NOMO-1 (cell line): Measurements from ENCODE around the gene SRD5A3.

Source experiments
- DNase-seq, 2 experiments: peaks; one replicate each; lab custom pipeline; 2025; ENCODE audit not compliant: unreplicated experiment in 2 of 2; lab: John Stamatoyannopoulos, UW

SRD5A3 gene

GRCh38 chr4:55345980-55346850 lies at the start of gene SRD5A3:
Gene SRD5A3, plus strand, starts transcription at chr4:55346242. Its CDS starts 95 bp downstream, at chr4:55346337.
- DNase-seq, result peak; percentile 69 to 84

- DNase-seq, result no peak
Measured at GRCh38 chr4:55297346-55297745, 48.7 kb upstream of the SRD5A3 start.

GRCh38 chr4:55303760-55304165 lies 42.3 kb upstream of the SRD5A3 start:
- no peak for DNase-seq

GRCh38 chr4:55304303-55304702 lies 41.7 kb upstream of the SRD5A3 start:
- DNase-seq, result no peak

- no peak for DNase-seq
Measured at GRCh38 chr4:55308071-55308470, 38.0 kb upstream of the SRD5A3 start.

- no peak for DNase-seq
Measured at GRCh38 chr4:55311792-55312488, 34.1 kb upstream of the SRD5A3 start.

- peak; percentile 2 to 9 for DNase-seq
Measured at GRCh38 chr4:55312489-55313101, 33.4 kb upstream of the SRD5A3 start.

GRCh38 chr4:55314141-55314820 lies 31.8 kb upstream of the SRD5A3 start:
- DNase-seq, result no peak

- no peak for DNase-seq
Measured at GRCh38 chr4:55318175-55319129, 27.6 kb upstream of the SRD5A3 start.

GRCh38 chr4:55321707-55322264 lies 24.3 kb upstream of the SRD5A3 start:
- DNase-seq, result peak; percentile 41 to 81

GRCh38 chr4:55323375-55323774 lies 22.7 kb upstream of the SRD5A3 start:
- no peak for DNase-seq

- DNase-seq, result no peak
Measured at GRCh38 chr4:55326629-55327028, 19.4 kb upstream of the SRD5A3 start.

- no peak for DNase-seq
Measured at GRCh38 chr4:55329012-55329411, 17.0 kb upstream of the SRD5A3 start.

GRCh38 chr4:55330241-55330640 lies 15.8 kb upstream of the SRD5A3 start:
- peak; percentile 56 to 87 for DNase-seq

GRCh38 chr4:55336138-55337034 lies 9.7 kb upstream of the SRD5A3 start:
- peak; percentile 77 to 80 for DNase-seq

- no peak for DNase-seq
Measured at GRCh38 chr4:55337944-55338343, 8.1 kb upstream of the SRD5A3 start.

- no peak for DNase-seq
Measured at GRCh38 chr4:55338486-55338885, 7.6 kb upstream of the SRD5A3 start.

- no peak for DNase-seq
Measured at GRCh38 chr4:55340266-55340665, 5.8 kb upstream of the SRD5A3 start.

- DNase-seq, result no peak
Measured at GRCh38 chr4:55343887-55344286, 2.2 kb upstream of the SRD5A3 start.
